Stimulated activated CD4-positive, alpha-beta T cell treated with anti-CD3 and anti-CD28 coated beads, Interleukin-4, amount 100 ng/mL, for 24 hours (primary cell): ENCODE measurements around the gene RAB8B.

ENCODE experiments used
- DNase-seq: peaks from one replicate; pipeline ENCODE4 v3.0.0-alpha.2; 2020

The RAB8B gene

GRCh38 chr15:63277038-63277892 is 87.9 kb downstream of the RAB8B start, which contains the start of gene APH1B:
APH1B (plus strand) TSS chr15:63277605; CDS start chr15:63277624, 19 bp downstream.
- peak; percentile 67 for DNase-seq

- DNase-seq: no peak
Measured at GRCh38 chr15:63277893-63278456, 88.6 kb downstream of the RAB8B start.

GRCh38 chr15:63283126-63283525 is 93.7 kb downstream of the RAB8B start:
- DNase-seq: no peak

GRCh38 chr15:63284335-63284734 is 94.9 kb downstream of the RAB8B start:
- DNase-seq: no peak

GRCh38 chr15:63287109-63287508 is 97.7 kb downstream of the RAB8B start:
- DNase-seq: no peak

GRCh38 chr15:63288342-63288741 is 98.9 kb downstream of the RAB8B start:
- DNase-seq: no peak

- no peak for DNase-seq
Measured at GRCh38 chr15:63288778-63289378, 99.5 kb downstream of the RAB8B start.

- no peak for DNase-seq
Measured at GRCh38 chr15:63291507-63291906, 102.1 kb downstream of the RAB8B start.

- DNase-seq: no peak
Measured at GRCh38 chr15:63292241-63292640, 102.8 kb downstream of the RAB8B start.

- DNase-seq: no peak
Measured at GRCh38 chr15:63292771-63293170, 103.4 kb downstream of the RAB8B start.

GRCh38 chr15:63294359-63294758 is 105.0 kb downstream of the RAB8B start:
- DNase-seq: no peak

- DNase-seq: no peak
Measured at GRCh38 chr15:63295341-63295740, 105.9 kb downstream of the RAB8B start.

- no peak for DNase-seq
Measured at GRCh38 chr15:63296195-63296594, 106.8 kb downstream of the RAB8B start.

GRCh38 chr15:63299943-63300575 is 110.7 kb downstream of the RAB8B start:
- no peak for DNase-seq

GRCh38 chr15:63301088-63301487 is 111.7 kb downstream of the RAB8B start:
- DNase-seq: no peak

GRCh38 chr15:63305260-63305659 is 115.9 kb downstream of the RAB8B start:
- DNase-seq: no peak

GRCh38 chr15:63306492-63307073 is 117.2 kb downstream of the RAB8B start:
- DNase-seq: no peak

GRCh38 chr15:63308491-63308890 is 119.1 kb downstream of the RAB8B start:
- DNase-seq: no peak

GRCh38 chr15:63308947-63309346 is 119.5 kb downstream of the RAB8B start:
- no peak for DNase-seq

GRCh38 chr15:63310646-63311045 is 121.2 kb downstream of the RAB8B start:
- DNase-seq: no peak

GRCh38 chr15:63312286-63312685 is 122.9 kb downstream of the RAB8B start:
- no peak for DNase-seq

GRCh38 chr15:63313825-63314224 is 124.4 kb downstream of the RAB8B start:
- DNase-seq: no peak

GRCh38 chr15:63314409-63314808 is 125.0 kb downstream of the RAB8B start:
- DNase-seq: no peak
